ENCODE results near the gene DRAP1.

DNA sequence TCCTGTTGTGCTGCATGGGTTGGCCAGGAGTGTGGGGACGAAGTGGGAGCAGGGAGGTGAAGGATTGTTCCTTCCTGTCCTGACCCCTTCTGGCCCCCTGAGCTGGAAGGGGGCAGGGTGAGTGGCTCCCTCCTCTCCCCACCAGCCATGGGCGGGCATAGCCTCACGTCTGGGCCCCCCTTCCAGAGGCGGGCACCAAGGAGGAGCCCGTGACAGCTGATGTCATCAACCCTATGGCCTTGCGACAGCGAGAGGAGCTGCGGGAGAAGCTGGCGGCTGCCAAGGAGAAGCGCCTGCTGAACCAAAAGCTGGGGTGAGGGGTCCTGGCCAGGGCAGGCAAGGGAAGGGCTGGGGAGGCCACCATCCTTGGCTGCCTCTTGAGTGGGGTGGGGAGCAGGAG is 45.7 kb downstream of the DRAP1 start:
- TF ChIP-seq EZH2 (IDR thresholded peaks at IDR 0.05) = no peak
- TF ChIP-seq POLR2AphosphoS5 (IDR thresholded peaks at IDR 0.05; ENCODE audit: borderline replicate concordance, low read depth, low read length) = no peak
- TF ChIP-seq FOXP2 (optimal IDR thresholded peaks at IDR 0.05; ENCODE audit: control extremely low read depth, extremely low read length, insufficient read depth) = no peak

All from SK-N-MC (cell line).